CD14-positive monocyte (primary cell): Measurements from ENCODE around the gene SRSF12. TPM values are rescaled to one million over a fixed set of nuclear protein-coding genes. Genes with fewer than 3 reads are reported as not detected.

ENCODE experiments used
- DNase-seq, 3 donors: peaks; one replicate each; pipeline ENCODE4 v3.0.0-alpha.2; 2011 to 2022
- H2AFZ ChIP-seq: 2 replicates; pipeline ENCODE4 v1.6.0; 2012; ENCODE audit warnings: mild to moderate bottlenecking, low read depth, low read length, inconsistent platforms; ENCODE audit not compliant: insufficient read depth, poor library complexity, severe bottlenecking
- H3K27ac ChIP-seq, 2 donors: 1 replicate in 1 of 2; 2 replicates in 1 of 2; pipeline ENCODE4 v1.5.1; 2012 to 2013; ENCODE audit warnings: low read length in 2 of 2, control low read depth in 1 of 2, inconsistent platforms in 1 of 2, low read depth in 1 of 2, mild to moderate bottlenecking in 1 of 2
- H3K27me3 ChIP-seq, 2 donors: one replicate each; pipeline versions ENCODE4 v1.6.0 to v1.6.1; 2011 to 2013; ENCODE audit warnings: low read length in 2 of 2; ENCODE audit not compliant: control insufficient read depth in 2 of 2, insufficient read depth in 2 of 2
- H3K36me3 ChIP-seq, 2 donors: replicated peaks in 1 of 2; 1 replicate in 1 of 2; 2 replicates in 1 of 2; pipeline versions ENCODE4 v1.5.1 to v1.6.1; 2012 to 2013; ENCODE audit warnings: low read length in 2 of 2, control low read depth in 1 of 2, inconsistent platforms in 1 of 2, mild to moderate bottlenecking in 1 of 2; ENCODE audit not compliant: insufficient read depth in 2 of 2, control insufficient read depth in 1 of 2
- H3K4me1 ChIP-seq, 2 donors: 1 replicate in 1 of 2; 2 replicates in 1 of 2; pipeline versions ENCODE4 v1.5.1 to v1.6.1; 2012 to 2013; ENCODE audit warnings: low read length in 2 of 2, control low read depth in 1 of 2, inconsistent platforms in 1 of 2, mild to moderate bottlenecking in 1 of 2, moderate library complexity in 1 of 2; ENCODE audit not compliant: insufficient read depth in 2 of 2, control insufficient read depth in 1 of 2
- H3K4me2 ChIP-seq: replicated peaks from 2 replicates; pipeline ENCODE3; 2012; ENCODE audit warnings: low read length, moderate library complexity, mild to moderate bottlenecking; ENCODE audit not compliant: poor library complexity, severe bottlenecking; ENCODE audit errors: extremely low read depth
- H3K4me3 ChIP-seq, 3 experiments: fragments of 200-600 bp in 1 of 3; sonication (generic) in 1 of 3; replicated peaks in 1 of 3; 1 replicate in 2 of 3; 2 replicates in 1 of 3; pipeline ENCODE4 v1.5.1; 2011 to 2013; ENCODE audit warnings: low read length in 3 of 3, mild to moderate bottlenecking in 3 of 3, control low read depth in 2 of 3, low read depth in 2 of 3, inconsistent platforms in 1 of 3, moderate library complexity in 1 of 3
- H3K79me2 ChIP-seq: 2 replicates; pipeline ENCODE4 v1.6.0; 2012; ENCODE audit warnings: mild to moderate bottlenecking, control low read depth, inconsistent platforms, low read length, moderate library complexity; ENCODE audit not compliant: insufficient read depth
- H3K9ac ChIP-seq: 2 replicates; pipeline ENCODE4 v1.6.0; 2017; ENCODE audit warnings: low read length, mild to moderate bottlenecking; ENCODE audit not compliant: insufficient read depth, poor library complexity, severe bottlenecking
- H3K9me3 ChIP-seq, 2 donors: replicated peaks in 1 of 2; 1 replicate in 1 of 2; 2 replicates in 1 of 2; pipeline versions ENCODE4 v1.5.1 to v1.6.1; 2012 to 2013; ENCODE audit warnings: low read length in 2 of 2, control low read depth in 1 of 2; ENCODE audit not compliant: control insufficient read depth in 1 of 2, insufficient read depth in 1 of 2
- H4K20me1 ChIP-seq: 2 replicates; pipeline ENCODE4 v1.6.0; 2012; ENCODE audit warnings: mild to moderate bottlenecking, low read length, control low read depth, moderate library complexity; ENCODE audit not compliant: insufficient read depth
- H3K27ac Mint-ChIP-seq, 7 donors: one replicate each; pipeline ENCODE4 v1.8.0; 2020; ENCODE audit warnings: mild to moderate bottlenecking in 7 of 7, mixed read lengths in 7 of 7, moderate library complexity in 6 of 7, inconsistent platforms in 2 of 7
- H3K27me3 Mint-ChIP-seq, 3 donors: one replicate each; pipeline ENCODE4 v1.8.0; 2021 to 2022; ENCODE audit warnings: low read depth in 3 of 3, mild to moderate bottlenecking in 3 of 3, mixed read lengths in 3 of 3, moderate library complexity in 3 of 3, inconsistent platforms in 1 of 3
- H3K36me3 Mint-ChIP-seq, 2 donors: one replicate each; pipeline ENCODE4 v1.8.0; 2020; ENCODE audit warnings: mixed read lengths in 2 of 2, inconsistent platforms in 1 of 2, mild to moderate bottlenecking in 1 of 2
- H3K4me1 Mint-ChIP-seq: one replicate; pipeline ENCODE4 v1.8.0; 2020; ENCODE audit warnings: mild to moderate bottlenecking, mixed read lengths
- H3K4me3 Mint-ChIP-seq, 2 donors: one replicate each; pipeline ENCODE4 v1.8.0; 2020; ENCODE audit warnings: mild to moderate bottlenecking in 2 of 2, mixed read lengths in 2 of 2, moderate library complexity in 1 of 2
- H3K9me3 Mint-ChIP-seq, 7 donors: one replicate each; pipeline ENCODE4 v1.8.0; 2020 to 2022; ENCODE audit warnings: mixed read lengths in 7 of 7, mild to moderate bottlenecking in 6 of 7, moderate library complexity in 6 of 7, inconsistent platforms in 2 of 7
- CTCF ChIP-seq: fragments of 200-600 bp; IDR thresholded peaks from one replicate; pipeline ENCODE4 v1.8.0; 2022; ENCODE audit warnings: antibody characterized with exemption, mild to moderate bottlenecking
- WGBS: methylation state at CpG from one replicate; pipeline ENCODE4 v1.1.5; 2013; ENCODE audit warnings: missing lambda C conversion rate; ENCODE audit not compliant: insufficient coverage; 5-methylcytosine and 5-hydroxymethylcytosine counted together
- intact Hi-C, 2 donors: fragments of 100-400 bp; cut with micrococcal nuclease; formaldehyde crosslinking; loops; one replicate each; pipeline versions ENCODE4 v1.15.0 to v1.15.1; 2023
- polyA plus RNA-seq, 3 donors: library from polyadenylated mRNA; depleted of rRNA in 1 of 3; unstranded in 2 of 3; stranded (reverse) in 1 of 3; fragments of 300-500 nt in 2 of 3; fragments of >200 nt in 1 of 3; fragmentation: Illumina TruSeq in 2 of 3; gene quantifications; 1 replicate in 2 of 3; 2 replicates in 1 of 3; pipeline ENCODE4 v1.2.3, GENCODE V29; 2012 to 2021

Gene SRSF12
- polyA plus RNA-seq, 3 donors: 0.04 TPM; not detected in 2

GRCh38 chr6:89068695-89069094, 49.2 kb downstream of the SRSF12 start:
- Mint-ChIP-seq H3K4me3 (no peak overlapping the region), H3K4me1 (peaks cover 35% of the 10 kb centered on the region), H3K36me3 (no peaks in the 10 kb centered on the region), H3K9me3 (no peaks in the 10 kb centered on the region), H3K27ac (no peak overlapping the region), H3K27me3 (peaks cover 0 to 2% (median 0%) of the 10 kb centered on the region in 3 donors)
- Histone ChIP-seq H3K27me3 (no peaks in the 10 kb centered on the region), H3K4me3 (no peak overlapping the region), H3K79me2 (no peaks in the 10 kb centered on the region), H3K9ac (no peak overlapping the region), H3K4me1 (peaks cover 28 to 32% of the 10 kb centered on the region in 2 donors), H2AFZ (no peak overlapping the region), H3K9me3 (no peaks in the 10 kb centered on the region), H3K36me3 (no peaks in the 10 kb centered on the region), H4K20me1 (no peaks in the 10 kb centered on the region), H3K27ac (no peak overlapping the region), H3K4me2 (no peak overlapping the region)
- DNase-seq: no peak
- TF ChIP-seq CTCF: no peak
- no CpG with 5 or more reads among the region's 1 CpG for WGBS
- intact Hi-C loops: no loop called here

GRCh38 chr6:89067796-89068195, 50.1 kb downstream of the SRSF12 start:
- Mint-ChIP-seq H3K27me3 (peaks cover 0 to 2% (median 0%) of the 10 kb centered on the region in 3 donors), H3K4me3 (no peak overlapping the region), H3K27ac (peak overlapping the region in 1 of 7 donors; percentile 59), H3K36me3 (no peaks in the 10 kb centered on the region), H3K4me1 (peaks cover 26% of the 10 kb centered on the region), H3K9me3 (no peaks in the 10 kb centered on the region)
- intact Hi-C loops: no loop called here
- Histone ChIP-seq H3K79me2 (no peaks in the 10 kb centered on the region), H4K20me1 (no peaks in the 10 kb centered on the region), H3K4me1 (peaks cover 23% of the 10 kb centered on the region in 2 donors), H2AFZ (no peak overlapping the region), H3K9me3 (no peaks in the 10 kb centered on the region), H3K36me3 (no peaks in the 10 kb centered on the region), H3K4me2 (no peak overlapping the region), H3K27ac (no peak overlapping the region), H3K9ac (no peak overlapping the region), H3K27me3 (no peaks in the 10 kb centered on the region), H3K4me3 (no peak overlapping the region)
- no peak for DNase-seq
- TF ChIP-seq CTCF: no peak
